Islet precursor cell (in vitro differentiated cells): ENCODE measurements around the gene PDGFA.
A peak's percentile ranks its signal among the peaks of the same experiment; 100 is the strongest.

Source experiments
- DNase-seq: peaks from one replicate; pipeline ENCODE4 v3.0.0-alpha.2; 2018

Gene PDGFA

DNA sequence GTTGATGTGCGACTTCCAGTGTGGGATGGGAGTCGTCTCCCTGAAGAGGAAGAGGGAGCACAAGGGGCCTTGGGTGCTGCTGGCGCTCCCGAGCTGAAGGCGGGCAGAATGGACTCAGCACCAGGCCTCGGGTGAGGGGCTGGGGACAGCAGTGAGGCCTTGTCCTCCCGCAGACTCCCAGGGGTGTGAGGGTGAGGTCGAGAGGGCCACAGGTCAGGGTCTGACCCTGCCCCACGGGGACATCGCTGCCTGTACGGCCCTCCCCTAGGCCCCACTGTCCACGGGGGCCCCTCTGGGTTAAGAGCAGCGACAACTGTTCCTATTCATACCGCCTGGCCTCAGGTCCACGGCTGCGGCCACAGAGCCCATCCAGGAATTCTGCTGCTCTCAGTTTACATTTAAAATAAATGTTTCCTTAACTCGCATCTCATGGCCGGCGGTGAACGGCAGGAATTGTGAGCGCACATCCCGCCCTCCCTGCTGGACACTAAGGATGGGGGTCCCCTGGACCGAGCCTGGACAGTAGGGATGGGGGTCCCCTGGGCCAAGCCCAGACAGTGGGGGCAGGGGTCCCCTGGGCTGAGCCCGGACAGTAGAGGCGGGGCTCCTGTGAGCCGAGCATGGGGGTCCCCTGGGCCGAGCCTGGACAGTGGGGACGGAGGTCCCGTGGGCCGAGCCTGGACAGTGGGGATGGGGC, 61.7 kb downstream of the PDGFA start:
- DNase-seq, result no peak

DNA sequence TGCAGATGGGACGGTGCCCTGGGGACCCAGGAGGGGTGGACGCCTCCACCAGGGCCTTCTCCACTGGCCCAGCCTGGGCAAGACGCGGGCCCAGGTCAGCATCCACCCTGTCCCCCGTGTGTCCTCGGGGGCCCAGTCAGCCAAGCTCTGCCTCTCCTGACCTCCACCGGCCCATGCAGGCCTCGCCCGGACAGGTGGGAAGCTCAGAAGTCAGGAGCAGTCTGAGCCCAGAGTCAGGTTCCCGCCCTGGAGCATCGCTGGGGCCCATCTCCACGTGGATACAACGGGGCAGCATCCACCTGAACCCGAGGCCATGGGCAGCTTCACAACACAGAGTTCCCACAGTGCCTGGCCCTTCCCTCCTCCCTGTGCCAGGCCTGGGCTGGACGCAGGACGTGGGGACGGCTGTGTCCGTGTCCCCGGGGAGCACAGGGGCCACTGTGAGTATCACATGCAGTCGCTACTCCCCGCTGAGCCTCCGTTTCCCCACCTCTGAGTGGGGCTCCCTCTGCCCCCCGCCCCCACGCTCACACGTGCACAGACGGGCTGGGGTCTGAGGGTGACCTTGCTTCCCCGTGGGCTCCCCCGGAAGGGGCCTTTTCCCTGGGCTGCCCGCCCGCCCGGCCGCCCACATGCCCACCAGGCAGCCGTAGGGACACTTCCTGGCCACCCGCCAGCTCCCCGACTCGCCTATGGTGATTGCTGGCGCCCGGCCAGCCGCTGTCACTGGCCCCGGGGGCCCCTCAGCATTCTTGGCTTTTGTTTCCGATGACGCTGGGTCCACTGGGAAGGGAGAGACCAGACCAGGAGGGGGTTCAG, 64.3 kb downstream of the PDGFA start:
- DNase-seq, result no peak

DNA sequence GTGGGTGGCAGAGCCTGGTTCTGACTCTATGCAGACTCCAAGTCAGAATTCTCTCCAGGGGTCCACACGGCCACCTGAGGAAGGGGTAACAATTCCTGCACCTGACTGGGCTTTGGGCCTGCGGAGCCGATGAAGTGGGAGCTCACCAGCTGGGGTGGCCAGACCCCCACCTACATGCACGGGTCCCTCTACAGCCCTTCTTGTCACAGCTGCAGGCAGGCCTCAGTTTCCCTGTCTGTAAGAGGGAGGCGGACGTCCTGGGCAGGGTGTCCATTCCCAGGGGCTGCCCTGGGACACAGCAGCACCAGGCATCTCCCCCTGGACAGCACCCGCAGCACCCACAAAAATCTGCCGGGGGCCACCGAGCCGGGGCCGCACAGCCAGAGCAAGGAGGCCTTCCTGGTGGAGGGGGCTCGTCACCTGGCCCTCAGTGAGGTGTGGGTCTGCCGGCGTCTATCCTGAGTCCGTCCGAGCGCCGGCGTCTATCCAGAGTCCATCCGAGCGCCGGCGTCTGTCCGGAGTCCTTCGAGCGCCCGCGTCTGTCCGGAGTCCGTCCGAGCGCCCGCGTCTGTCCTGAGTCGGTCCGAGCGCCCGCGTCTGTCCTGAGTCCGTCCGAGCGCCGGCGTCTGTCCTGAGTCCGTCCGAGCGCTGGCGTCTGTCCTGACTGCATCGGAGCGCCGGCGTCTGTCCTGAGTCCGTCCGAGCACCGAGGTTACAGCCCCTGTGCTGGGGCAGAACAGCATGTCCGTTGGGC, 65.1 kb downstream of the PDGFA start:
- no peak for DNase-seq

DNA sequence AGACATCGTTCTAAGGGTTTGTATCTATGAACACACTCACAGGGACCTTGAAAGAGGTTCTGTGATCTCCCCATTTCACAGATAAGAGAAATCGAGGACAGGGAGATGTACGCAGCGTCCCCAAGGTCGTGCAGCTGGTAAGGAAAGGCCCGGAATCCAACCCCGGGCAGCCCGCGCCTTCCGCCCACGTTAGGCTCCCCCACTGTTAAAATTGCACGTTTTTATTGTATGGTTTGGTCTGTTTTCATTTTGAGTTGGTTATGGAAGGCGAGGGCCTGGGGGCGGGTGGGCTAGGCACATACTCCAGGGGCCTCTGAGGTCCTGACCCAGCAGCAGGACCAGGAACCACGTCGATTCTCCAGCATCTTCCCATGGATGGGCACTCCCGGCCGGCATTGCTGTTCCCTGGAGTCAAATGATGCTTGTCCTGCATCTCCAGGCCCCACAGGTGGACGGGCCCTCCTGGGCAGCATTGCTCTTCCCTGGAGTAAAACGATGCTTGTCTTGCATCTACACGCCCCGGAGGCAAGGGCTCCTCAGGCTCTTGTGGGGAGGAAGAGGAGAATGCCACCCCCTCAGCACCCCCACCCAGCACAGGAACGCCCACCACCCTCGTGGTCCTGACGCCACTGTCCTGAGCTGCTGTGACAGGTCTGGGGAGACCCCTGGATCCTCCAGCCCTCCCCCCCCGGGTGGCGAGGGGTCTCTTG, 65.9 kb downstream of the PDGFA start:
- DNase-seq, result no peak

DNA sequence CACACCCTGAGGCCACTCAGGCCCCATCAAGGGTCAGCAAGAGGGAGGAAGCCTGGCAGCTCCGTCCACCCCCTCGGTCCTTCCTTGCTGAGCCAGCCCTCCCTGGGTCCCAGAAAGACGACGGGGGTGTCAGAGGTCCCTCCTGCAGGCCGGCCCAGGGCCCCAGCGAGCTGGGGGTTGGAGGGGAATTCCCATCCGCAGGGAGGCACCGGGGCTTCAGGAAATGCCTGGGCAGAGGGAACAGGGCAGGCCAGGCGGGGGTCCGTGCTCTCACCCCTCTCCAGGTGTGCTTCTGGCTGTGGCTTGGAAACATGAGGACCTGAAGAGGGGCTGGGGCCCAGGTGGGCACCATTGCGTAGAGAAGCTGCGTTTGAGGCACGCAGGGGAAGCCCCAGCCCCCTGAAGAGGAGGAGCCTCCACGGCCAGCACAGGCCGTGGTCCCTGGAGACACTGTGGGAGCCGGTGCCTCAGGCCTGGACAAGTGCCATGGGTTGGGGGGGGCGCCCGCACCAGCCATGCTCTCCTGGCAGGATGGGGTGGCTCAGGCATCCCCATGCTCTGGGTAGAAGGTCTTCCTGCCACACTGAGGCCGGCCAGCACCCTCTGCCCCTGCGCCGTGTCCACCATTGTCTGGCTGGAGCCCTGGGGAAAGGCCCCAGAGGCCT, 66.7 kb downstream of the PDGFA start:
- no peak for DNase-seq

DNA sequence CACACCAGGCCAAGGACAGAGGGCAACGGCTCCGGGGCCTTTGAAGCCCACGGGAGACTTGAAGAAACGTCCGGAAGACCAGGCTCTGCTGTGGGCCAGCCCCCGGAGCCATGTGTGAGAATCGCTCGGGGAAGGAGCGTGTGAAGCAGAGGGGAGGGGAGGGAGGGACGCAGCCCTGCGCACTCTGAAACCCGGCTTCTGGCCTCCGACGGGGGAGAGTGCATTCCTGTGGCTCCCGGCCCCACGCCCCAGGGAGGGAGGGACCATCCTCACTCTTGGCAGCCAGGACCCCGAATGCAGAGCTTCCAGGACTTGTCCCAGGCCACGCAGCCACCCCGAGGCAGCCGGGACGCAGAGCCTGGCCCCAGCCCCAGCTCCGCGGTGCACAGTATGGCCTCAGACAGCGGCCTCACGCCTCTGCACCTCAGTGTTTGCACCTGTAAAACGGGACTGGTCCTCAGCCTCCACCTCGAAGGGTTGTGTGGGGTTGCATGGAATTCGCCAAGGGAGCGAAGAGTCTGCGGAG, 67.4 kb downstream of the PDGFA start:
- peak; percentile 89 for DNase-seq

DNA sequence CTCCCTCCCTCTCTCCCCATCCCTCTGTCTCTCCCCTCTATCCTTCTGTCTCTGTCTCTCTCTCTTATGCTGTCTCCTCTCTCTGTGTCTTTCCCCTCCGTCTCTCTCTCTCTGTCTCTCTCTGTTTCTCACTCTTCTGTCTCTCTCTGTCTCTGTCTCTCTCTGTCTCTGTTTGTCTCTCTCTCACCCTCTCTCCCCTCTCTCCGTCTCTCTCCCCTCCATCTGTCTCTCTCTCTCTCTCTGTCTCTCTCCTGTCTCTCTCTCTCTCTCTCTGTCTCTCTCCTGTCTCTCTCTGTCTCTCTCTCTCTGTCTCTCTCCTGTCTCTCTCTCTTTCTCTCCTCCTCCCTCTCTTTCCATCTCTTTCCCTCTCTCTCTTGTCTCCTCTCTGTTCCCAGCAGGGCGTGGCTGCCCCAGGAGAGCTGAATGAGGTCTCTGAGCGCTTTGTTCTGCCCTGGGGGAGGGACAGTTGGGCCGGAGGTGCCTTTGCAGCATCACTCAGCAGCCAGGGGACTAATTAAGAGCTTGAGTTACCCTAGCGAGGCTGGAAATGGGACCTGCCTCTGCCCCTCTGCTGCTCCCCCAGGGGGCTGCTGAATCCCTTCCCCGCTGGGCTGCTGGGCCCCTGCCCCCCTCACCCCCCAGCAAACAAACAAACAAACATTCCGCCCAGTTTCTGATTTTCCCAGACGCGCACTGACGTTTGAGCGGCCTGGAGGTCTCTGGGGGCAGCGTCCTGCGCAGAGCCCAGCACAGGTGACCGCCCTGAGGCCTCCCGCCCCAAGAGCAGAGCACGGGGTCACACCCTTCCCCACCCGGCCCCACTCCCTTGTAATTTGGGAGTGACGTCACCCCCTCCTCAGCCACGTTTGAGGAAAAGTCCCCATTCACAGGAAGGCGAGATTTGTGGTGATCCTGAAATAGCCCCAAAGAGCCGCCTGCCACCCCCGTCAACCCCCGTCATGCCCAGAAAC, 68.1 kb downstream of the PDGFA start:
- DNase-seq, result no peak

DNA sequence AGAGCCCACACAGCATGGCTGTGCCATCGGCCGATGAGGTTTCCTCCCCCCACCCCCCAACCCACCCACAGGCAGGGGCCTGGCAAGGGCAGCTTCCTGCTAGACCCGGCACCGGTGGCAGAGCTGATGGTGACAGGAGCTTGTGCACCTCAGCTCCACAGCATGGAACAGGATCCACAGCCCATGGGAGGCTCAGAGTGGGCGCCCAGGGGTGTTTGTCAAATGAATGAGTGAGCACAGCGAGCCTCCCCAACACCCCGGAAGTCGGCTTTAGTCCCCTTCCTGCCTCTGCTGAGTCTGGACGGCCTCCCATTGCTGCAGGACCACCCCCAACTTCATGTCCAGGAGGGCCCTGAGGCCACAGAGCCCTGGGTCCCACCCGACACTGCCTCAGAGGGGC, 68.9 kb downstream of the PDGFA start:
- no peak for DNase-seq

DNA sequence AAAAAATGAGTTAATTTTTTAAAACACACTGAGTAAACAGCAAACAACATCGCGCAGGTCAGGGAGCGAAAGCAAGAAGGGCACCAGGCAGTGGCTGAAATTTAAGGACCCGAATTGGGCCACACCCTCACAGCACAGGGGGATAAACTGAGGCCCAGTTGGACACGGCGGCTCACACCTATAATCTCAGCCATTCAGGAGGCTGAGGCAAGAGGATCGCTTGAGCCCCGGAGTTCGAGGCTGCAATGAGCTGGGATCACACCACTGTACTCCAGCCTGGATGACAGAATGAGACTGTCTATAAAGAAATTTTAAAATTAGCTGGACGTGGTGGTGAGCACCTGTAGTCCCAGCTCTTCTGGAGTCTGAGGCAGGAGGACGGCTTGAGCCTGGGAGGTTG, 69.6 kb downstream of the PDGFA start:
- DNase-seq, result no peak

DNA sequence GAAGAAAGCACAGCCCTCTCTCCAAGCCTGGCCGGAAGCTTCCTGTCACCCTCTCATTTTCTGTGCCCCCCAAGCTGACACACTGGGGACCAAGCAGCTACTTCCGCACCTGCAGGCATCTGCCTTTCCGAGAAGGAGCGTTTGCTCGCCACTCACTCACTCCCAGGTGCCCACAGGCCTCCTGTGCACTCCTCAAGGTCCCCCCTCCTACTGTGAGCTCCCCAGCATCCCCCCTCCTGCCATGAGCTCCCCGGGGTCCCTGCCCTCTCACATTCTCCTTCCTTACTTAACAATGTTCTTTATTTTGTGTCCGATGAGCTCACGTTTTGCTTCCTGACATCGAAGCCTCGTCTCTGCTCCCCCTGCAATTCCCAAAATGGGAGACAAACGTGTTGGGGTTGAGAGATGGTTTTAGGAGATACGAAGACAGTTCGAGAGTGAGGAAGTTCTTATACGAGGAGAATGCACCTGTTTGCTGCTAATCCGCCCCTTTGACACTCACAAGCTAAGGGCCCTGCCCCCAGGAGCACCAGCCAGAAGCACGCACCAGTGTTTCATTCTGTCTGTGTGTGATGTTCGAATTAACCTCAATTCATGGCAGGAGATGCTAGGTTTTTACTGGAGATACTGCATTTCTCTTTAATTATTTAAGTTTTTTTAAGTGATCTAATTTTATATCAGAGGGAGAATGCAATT, 70.2 kb downstream of the PDGFA start:
- DNase-seq, result no peak

DNA sequence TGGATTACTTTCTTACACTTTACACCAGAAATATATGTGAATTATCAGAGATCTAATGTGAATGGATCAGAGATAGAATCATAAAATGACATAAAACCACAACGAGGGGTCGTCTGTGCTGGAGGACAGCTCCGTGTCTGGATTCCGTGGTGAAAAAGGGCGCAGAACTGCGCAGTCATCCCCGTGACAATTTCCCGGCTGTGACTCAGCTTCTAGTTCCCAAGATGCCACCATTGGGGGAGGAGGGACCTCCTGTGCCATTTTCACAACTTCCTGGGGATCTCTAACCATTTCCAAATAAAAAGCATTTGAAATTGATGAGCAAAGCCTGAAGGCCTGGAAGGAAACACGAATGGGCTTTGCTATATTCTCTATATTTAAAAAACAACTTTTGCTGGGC, 72.1 kb downstream of the PDGFA start:
- DNase-seq, result no peak
